CD4-positive, alpha-beta T cell treated with Interleukin-17A for 4 hours (primary cell): Measurements from ENCODE around the gene ZNF57.
"Not testable (repeated sequence)": the region's sequence is repeated elsewhere in the genome, so short reads cannot be mapped to it uniquely, and the experiment has no call there.

ENCODE experiments used
- DNase-seq: peaks from one replicate; pipeline ENCODE4 v3.0.0-alpha.2; 2020; ENCODE audit warnings: mixed read lengths

Gene ZNF57

GRCh38 chr19:2902590-2903218 lies 2.0 kb downstream of the ZNF57 start:
- no peak for DNase-seq

GRCh38 chr19:2903326-2903725 lies 2.6 kb downstream of the ZNF57 start:
- not testable (repeated sequence) for DNase-seq

GRCh38 chr19:2905918-2906519 lies 5.3 kb downstream of the ZNF57 start:
- DNase-seq, result no peak

- DNase-seq, result no peak
Measured at GRCh38 chr19:2906631-2907195, 6.0 kb downstream of the ZNF57 start.

DNA sequence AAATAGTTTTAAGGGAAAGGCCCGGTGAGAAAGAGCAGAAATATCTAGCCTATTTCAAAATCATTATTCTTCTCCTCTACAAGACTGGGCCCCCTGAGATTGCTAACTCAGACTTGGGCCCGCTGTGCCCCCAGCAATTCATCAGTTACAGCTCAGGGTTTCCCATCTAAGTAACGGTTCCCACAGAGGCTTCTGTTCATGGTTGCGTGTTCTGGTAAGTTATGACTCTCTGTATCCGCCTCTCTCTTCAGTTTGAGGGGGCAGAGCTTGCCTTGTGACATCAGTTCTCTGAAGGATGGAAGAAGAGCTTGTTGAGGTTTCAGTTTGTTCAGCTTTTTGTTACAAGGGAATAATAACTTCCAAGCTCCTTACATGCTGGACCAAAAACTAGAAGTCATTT lies 11.6 kb downstream of the ZNF57 start:
- DNase-seq, result no peak

- no peak for DNase-seq
Measured at GRCh38 chr19:2917275-2918184, 16.8 kb downstream of the ZNF57 start.

DNA sequence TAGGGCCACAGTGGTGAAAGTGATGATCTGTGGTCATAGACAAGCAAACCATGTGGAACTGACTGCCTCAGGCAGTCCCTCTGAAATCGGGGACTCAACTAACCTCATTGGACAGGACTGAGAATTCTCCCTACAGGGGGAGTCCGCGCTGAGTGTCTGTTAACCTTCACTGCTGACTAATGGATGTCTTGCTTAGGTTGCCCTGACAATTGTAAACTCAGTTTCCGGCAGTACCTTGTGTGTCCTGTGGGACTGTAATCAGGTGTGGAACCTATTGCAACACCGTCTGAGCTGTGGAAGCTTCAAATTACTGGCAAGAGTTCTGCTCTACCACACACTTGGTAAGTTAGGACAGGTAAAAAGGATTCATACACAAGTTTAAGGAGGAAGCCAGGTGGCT lies 22.3 kb downstream of the ZNF57 start:
- DNase-seq, result no peak

DNA sequence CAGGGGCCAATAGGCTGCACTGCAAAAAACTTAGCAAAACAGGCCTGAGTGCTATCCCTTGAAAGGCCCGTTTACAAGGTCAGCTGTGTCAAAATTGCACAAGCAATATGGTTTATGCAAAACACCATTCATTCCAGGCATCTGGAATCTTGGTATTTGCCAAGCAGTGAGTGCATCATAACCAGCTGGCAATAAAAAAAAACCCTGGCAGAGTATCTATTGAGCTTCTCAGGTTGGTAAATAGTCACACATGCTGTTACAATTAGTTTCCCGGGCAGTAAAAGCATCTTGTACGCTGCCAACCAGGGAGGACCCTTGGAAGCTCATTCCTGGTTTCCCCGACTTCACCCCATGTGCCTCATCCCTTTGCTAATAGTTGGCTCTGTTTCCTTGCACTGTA lies 22.8 kb downstream of the ZNF57 start:
- no peak for DNase-seq

- DNase-seq, result no peak
Measured at GRCh38 chr19:2926341-2927031, 25.8 kb downstream of the ZNF57 start.

- no peak for DNase-seq
Measured at GRCh38 chr19:2927032-2927430, 26.3 kb downstream of the ZNF57 start.

DNA sequence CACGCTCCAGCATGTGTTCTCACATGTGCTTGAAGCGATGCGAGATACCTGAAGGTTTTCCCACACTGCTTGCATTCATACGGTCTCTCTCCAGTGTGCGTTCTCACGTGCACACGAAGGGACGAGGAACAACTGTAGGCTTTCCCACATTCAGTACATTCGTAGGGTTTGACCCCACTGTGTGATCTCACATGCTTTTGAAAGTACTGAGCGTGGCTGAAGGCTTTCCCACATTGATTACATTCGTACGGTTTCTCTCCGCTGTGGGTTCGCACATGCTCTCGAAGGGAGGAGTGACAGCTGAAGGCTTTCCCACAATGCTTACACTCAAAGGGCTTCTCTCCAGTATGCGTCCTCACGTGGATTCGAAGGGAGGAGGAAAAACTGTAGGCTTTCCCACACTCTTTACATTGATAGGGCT lies 32.8 kb downstream of the ZNF57 start:
- DNase-seq, result no peak

- not testable (repeated sequence) for DNase-seq
Measured at GRCh38 chr19:2935863-2936262, 35.1 kb downstream of the ZNF57 start.

GRCh38 chr19:2942928-2943640 lies 42.4 kb downstream of the ZNF57 start:
- no peak for DNase-seq

GRCh38 chr19:2944403-2944774 lies 43.7 kb downstream of the ZNF57 start:
- DNase-seq, result no peak

GRCh38 chr19:2944775-2945574 lies 44.2 kb downstream of the ZNF57 start, which contains the start of gene ZNF77:
Gene ZNF77 (minus strand): TSS chr19:2944971. CDS start chr19:2944840, 131 bp downstream.
- DNase-seq, result peak; percentile 100

- DNase-seq, result no peak
Measured at GRCh38 chr19:2945575-2946184, 45.0 kb downstream of the ZNF57 start.

GRCh38 chr19:2949939-2950285 lies 49.2 kb downstream of the ZNF57 start:
- DNase-seq, result no peak

GRCh38 chr19:2950286-2951124 lies 49.8 kb downstream of the ZNF57 start:
- peak; percentile 100 for DNase-seq

- DNase-seq, result no peak
Measured at GRCh38 chr19:2952953-2953481, 52.3 kb downstream of the ZNF57 start.

DNA sequence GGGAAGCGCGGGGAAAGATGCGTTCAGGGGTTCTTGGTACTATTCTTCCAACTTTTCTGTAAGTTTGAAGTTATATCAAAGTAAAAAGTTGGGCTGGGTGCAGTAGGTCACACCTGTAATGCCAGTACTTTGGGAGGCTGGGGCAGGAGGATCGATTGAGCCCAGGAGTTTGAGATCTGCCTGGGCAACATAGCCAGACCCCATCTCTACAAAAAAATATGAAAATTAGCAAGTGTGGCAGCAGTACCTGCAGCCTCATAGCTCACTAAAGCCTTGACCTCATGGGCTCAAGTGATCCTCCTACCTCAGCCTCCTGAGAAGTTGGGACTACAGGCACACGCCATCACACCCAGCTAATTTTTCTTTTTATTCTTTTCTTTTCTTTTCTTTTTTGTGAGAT lies 56.4 kb downstream of the ZNF57 start:
- DNase-seq, result no peak
